Glutamatergic neuron (in vitro differentiated cells): ENCODE data around the gene LRRC4. TPM values are rescaled to one million over a fixed set of nuclear protein-coding genes. Genes with fewer than 3 reads are reported as not detected.

ENCODE experiments used
- DNase-seq: peaks from one replicate; pipeline ENCODE4 v3.0.0; 2022
- H3K27ac Mint-ChIP-seq: one replicate; pipeline ENCODE4 v1.8.0; 2020; ENCODE audit warnings: mild to moderate bottlenecking, mixed read lengths, inconsistent platforms; ENCODE audit not compliant: unreplicated experiment
- H3K27me3 Mint-ChIP-seq: one replicate; pipeline ENCODE4 v1.8.0; 2020; ENCODE audit warnings: mild to moderate bottlenecking, moderate library complexity, mixed read lengths, inconsistent platforms; ENCODE audit not compliant: unreplicated experiment
- H3K36me3 Mint-ChIP-seq: one replicate; pipeline ENCODE4 v1.8.0; 2020; ENCODE audit warnings: mild to moderate bottlenecking, mixed read lengths, inconsistent platforms; ENCODE audit not compliant: unreplicated experiment
- H3K4me1 Mint-ChIP-seq: one replicate; pipeline ENCODE4 v1.8.0; 2020; ENCODE audit warnings: mild to moderate bottlenecking, low read depth, mixed read lengths, inconsistent platforms; ENCODE audit not compliant: unreplicated experiment
- H3K4me3 Mint-ChIP-seq: one replicate; pipeline ENCODE4 v1.8.0; 2020; ENCODE audit warnings: mild to moderate bottlenecking, mixed read lengths, inconsistent platforms; ENCODE audit not compliant: unreplicated experiment
- H3K9me3 Mint-ChIP-seq: one replicate; pipeline ENCODE4 v1.8.0; 2020; ENCODE audit warnings: mild to moderate bottlenecking, moderate library complexity, mixed read lengths, inconsistent platforms; ENCODE audit not compliant: unreplicated experiment
- long read RNA-seq: library from polyadenylated mRNA; unstranded; transcript quantifications from one replicate; pipeline ENCODE4 v2.0.0, GENCODE V29; 2020; ENCODE audit not compliant: unreplicated experiment
- total RNA-seq: library from RNA; stranded (reverse); fragmentation: NEBNext Ultra II Directional; extraction: Animal tissue kit (Norgen Biotek cat#: 25700); gene quantifications from one replicate; pipeline ENCODE4 v1.2.1, GENCODE V29; 2021; ENCODE audit not compliant: unreplicated experiment
- TF ChIP-seq, protein P1 (sequence below): fragments of 200-600 bp; sonication (generic); IDR thresholded peaks from one replicate; pipeline ENCODE4 v1.5.0; 2021; ENCODE audit not compliant: partially characterized antibody, unreplicated experiment

The LRRC4 gene, protein sequence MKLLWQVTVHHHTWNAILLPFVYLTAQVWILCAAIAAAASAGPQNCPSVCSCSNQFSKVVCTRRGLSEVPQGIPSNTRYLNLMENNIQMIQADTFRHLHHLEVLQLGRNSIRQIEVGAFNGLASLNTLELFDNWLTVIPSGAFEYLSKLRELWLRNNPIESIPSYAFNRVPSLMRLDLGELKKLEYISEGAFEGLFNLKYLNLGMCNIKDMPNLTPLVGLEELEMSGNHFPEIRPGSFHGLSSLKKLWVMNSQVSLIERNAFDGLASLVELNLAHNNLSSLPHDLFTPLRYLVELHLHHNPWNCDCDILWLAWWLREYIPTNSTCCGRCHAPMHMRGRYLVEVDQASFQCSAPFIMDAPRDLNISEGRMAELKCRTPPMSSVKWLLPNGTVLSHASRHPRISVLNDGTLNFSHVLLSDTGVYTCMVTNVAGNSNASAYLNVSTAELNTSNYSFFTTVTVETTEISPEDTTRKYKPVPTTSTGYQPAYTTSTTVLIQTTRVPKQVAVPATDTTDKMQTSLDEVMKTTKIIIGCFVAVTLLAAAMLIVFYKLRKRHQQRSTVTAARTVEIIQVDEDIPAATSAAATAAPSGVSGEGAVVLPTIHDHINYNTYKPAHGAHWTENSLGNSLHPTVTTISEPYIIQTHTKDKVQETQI
- 60.0 TPM for total RNA-seq
- long read RNA-seq, partial matches to known transcripts = 0 of 7 reads
- long read RNA-seq, other reads (novel, unspliced or antisense) = 7 of 7 reads

DNA sequence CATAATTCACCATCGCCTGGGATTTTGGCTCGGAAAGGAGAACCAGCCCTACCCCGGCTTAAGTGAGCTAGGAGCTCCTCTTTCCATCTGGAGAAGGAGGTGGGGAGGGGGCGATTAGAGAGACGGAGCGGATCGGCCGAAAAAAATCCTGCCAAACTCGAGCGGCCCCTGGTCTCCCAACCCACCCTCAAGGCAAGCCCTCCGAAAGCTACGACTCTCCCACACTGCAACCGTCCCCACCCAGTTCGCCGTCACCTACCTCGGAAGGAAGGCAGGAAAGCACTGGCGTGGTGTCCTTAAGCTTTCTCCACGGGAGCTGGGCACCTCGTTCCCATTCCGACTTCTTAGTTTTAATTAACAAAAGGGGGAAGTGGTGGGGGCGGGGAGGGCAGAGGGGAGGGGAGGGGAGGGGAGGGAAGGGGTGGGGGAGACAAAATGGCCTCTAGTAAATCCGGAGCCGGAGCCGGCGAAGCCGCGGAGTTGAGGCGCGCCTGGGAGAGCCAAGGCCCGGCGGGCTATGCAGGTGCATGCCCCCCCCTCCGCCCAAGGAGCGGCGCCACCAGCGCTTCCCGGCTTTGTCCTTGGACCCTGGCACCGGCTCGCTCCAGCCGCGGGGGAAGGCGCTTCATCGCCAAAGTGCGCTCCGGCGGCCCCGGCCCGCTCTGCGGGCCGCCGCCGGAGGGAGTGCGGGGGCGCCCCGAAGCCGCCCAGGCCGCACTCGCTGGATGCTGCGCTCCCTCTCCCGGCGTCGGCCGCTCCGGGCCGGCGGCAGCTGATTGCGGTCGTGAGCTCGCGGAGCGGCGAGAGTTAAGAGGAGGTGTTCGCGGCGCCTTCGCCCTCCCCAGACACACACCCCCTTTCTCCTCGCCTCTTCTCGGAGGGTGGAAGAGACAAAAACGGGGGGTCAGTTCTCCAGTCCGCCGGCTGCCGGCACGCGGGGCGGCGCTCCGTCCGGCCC is at the start of gene LRRC4:
LRRC4 (minus strand) TSS at position 784 of the 958 bp plus-strand sequence. CDS start 797 bp downstream, outside the sequence.
- H3K27ac Mint-ChIP-seq = peak within 1 kb of the TSS; percentile 92
- peaks cover 30% of the 10 kb centered on the region for H3K9me3 Mint-ChIP-seq
- H3K27me3 Mint-ChIP-seq = peaks cover 13% of the 10 kb centered on the region
- peak within 1 kb of the TSS; percentile 90 for H3K4me3 Mint-ChIP-seq
- peaks cover 7% of the 10 kb centered on the region for H3K36me3 Mint-ChIP-seq
- peaks cover 33% of the 10 kb centered on the region for H3K4me1 Mint-ChIP-seq
- DNase-seq = peak; percentile 56
- TF ChIP-seq, protein P1, sequence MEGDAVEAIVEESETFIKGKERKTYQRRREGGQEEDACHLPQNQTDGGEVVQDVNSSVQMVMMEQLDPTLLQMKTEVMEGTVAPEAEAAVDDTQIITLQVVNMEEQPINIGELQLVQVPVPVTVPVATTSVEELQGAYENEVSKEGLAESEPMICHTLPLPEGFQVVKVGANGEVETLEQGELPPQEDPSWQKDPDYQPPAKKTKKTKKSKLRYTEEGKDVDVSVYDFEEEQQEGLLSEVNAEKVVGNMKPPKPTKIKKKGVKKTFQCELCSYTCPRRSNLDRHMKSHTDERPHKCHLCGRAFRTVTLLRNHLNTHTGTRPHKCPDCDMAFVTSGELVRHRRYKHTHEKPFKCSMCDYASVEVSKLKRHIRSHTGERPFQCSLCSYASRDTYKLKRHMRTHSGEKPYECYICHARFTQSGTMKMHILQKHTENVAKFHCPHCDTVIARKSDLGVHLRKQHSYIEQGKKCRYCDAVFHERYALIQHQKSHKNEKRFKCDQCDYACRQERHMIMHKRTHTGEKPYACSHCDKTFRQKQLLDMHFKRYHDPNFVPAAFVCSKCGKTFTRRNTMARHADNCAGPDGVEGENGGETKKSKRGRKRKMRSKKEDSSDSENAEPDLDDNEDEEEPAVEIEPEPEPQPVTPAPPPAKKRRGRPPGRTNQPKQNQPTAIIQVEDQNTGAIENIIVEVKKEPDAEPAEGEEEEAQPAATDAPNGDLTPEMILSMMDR = no peak

DNA sequence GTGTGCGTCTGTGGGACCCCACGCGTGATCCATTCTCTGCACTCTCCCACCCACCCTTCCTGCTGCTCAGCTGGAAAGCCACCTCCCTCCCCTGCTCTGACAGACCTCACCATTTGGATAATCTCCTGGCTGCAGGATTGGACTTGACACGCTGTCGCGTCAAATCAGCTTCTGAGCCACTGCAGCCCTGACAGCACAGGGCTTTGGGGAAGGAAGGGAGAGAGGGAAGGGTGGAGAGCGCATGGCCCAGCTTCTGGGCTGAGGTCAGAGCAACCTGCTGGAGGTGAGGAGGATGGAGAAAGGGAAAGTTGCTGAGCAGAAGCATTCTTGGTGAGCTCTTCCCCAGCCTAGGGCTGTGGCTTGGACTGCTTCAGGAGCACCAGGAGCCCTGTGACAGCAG is 48.9 kb upstream of the LRRC4 start:
- Mint-ChIP-seq H3K27me3 (peaks cover 17% of the 10 kb centered on the region), H3K9me3 (peaks cover 12% of the 10 kb centered on the region), H3K4me3 (no peak overlapping the region), H3K36me3 (no peaks in the 10 kb centered on the region), H3K27ac (no peak overlapping the region), H3K4me1 (peaks cover 40% of the 10 kb centered on the region)
- TF ChIP-seq, protein P1 = no peak
- DNase-seq = no peak

DNA sequence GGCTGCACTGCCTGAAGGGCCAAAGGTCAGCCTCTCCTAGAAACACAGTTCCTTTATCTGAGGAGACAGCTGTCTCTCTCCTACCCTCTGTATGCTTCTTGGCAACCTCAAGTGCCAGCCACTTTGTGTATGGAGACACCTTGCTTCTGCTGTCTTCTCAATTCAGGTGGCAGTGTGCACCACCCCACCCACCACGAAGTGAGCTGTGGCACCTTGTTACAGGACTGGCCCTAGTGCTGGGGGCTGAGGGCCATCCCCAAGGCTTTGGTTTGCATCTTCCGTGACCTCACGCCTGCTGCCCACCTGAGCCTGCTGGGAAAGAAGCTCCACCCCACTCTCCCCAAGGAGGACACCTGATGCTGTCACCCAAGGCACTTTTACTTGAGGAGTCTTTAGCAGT is 47.1 kb upstream of the LRRC4 start:
- peaks cover 6% of the 10 kb centered on the region for H3K9me3 Mint-ChIP-seq
- H3K36me3 Mint-ChIP-seq = no peaks in the 10 kb centered on the region
- peaks cover 11% of the 10 kb centered on the region for H3K27me3 Mint-ChIP-seq
- H3K27ac Mint-ChIP-seq = no peak overlapping the region
- no peak overlapping the region for H3K4me3 Mint-ChIP-seq
- H3K4me1 Mint-ChIP-seq = peaks cover 41% of the 10 kb centered on the region
- DNase-seq = no peak
- TF ChIP-seq, protein P1 = no peak

DNA sequence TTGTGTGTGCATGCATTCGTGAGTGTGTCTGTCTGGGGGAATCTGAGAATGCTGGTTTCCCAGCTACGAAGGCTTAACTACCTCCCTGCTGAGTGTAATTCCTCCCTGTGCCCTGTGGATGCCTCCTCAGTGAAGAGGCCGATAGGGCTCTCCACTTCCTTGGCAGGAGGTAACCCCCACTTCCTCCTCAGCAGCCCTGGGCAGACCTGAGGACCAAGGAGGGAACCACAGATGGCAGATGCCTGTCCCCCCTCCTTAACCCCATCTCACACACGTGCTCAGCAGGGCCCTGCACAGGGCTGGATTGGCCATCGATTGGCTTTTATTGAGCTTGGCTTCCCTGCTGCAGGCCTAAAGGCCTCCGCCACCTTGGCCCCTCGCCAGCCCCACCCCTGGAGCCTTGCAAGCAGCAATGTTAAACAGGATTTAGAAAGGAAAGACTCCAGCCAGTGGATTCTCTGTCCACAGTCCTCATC is 45.6 kb upstream of the LRRC4 start:
- Mint-ChIP-seq H3K36me3 (no peaks in the 10 kb centered on the region), H3K4me1 (peaks cover 27% of the 10 kb centered on the region), H3K9me3 (peaks cover 6% of the 10 kb centered on the region), H3K27me3 (peaks cover 11% of the 10 kb centered on the region), H3K27ac (no peak overlapping the region), H3K4me3 (no peak overlapping the region)
- TF ChIP-seq, protein P1 = no peak
- no peak for DNase-seq
